Kidney capillary endothelial cell (primary cell): ENCODE results near the gene CLCN2.
A peak's percentile ranks its signal among the peaks of the same experiment; 100 is the strongest.

Experiments used
- DNase-seq: peaks from one replicate; pipeline ENCODE4 v3.0.0-alpha.2; 2018; ENCODE audit warnings: low spot score

Gene CLCN2

GRCh38 chr3:184361532-184361931 is at the start of gene CLCN2, which contains the start of gene POLR2H:
Gene CLCN2 (minus strand): TSS chr3:184361605. CDS start chr3:184361479, 126 bp downstream.
Gene POLR2H (plus strand): TSS chr3:184361710. CDS start chr3:184363493, 1,783 bp downstream.
- peak; percentile 46 for DNase-seq

GRCh38 chr3:184409946-184410500 is 48.6 kb upstream of the CLCN2 start:
- DNase-seq, result no peak

- DNase-seq, result no peak
Observed at GRCh38 chr3:184409331-184409926, 48.0 kb upstream of the CLCN2 start.

- DNase-seq, result no peak
Observed at GRCh38 chr3:184405075-184406030, 43.9 kb upstream of the CLCN2 start.

GRCh38 chr3:184399410-184399809 is 38.0 kb upstream of the CLCN2 start:
- DNase-seq, result no peak

GRCh38 chr3:184395320-184395660 is 33.9 kb upstream of the CLCN2 start:
- no peak for DNase-seq

- DNase-seq, result no peak
Observed at GRCh38 chr3:184391266-184391665, 29.9 kb upstream of the CLCN2 start.

- DNase-seq, result no peak
Observed at GRCh38 chr3:184389935-184390528, 28.6 kb upstream of the CLCN2 start.

GRCh38 chr3:184389384-184389783 is 28.0 kb upstream of the CLCN2 start:
- DNase-seq, result no peak

- DNase-seq, result no peak
Observed at GRCh38 chr3:184388936-184389230, 27.5 kb upstream of the CLCN2 start.

- DNase-seq, result no peak
Observed at GRCh38 chr3:184388164-184388935, 26.9 kb upstream of the CLCN2 start.

- no peak for DNase-seq
Observed at GRCh38 chr3:184387174-184387714, 25.8 kb upstream of the CLCN2 start.

GRCh38 chr3:184386047-184386806 is 24.8 kb upstream of the CLCN2 start:
- DNase-seq, result no peak

- DNase-seq, result no peak
Observed at GRCh38 chr3:184384856-184385422, 23.5 kb upstream of the CLCN2 start.

- DNase-seq, result no peak
Observed at GRCh38 chr3:184384342-184384741, 22.9 kb upstream of the CLCN2 start.

GRCh38 chr3:184383033-184383740 is 21.8 kb upstream of the CLCN2 start:
- no peak for DNase-seq

GRCh38 chr3:184382326-184383032 is 21.1 kb upstream of the CLCN2 start:
- DNase-seq, result no peak

- peak; percentile 24 for DNase-seq
Observed at GRCh38 chr3:184381261-184382224, 20.1 kb upstream of the CLCN2 start.
